Muscle of leg (tissue), 11 donors: ENCODE measurements around the gene ATP4B. TPM values are rescaled to one million over a fixed set of nuclear protein-coding genes. Genes with fewer than 3 reads are reported as not detected.
"Not testable (repeated sequence)": the region's sequence is repeated elsewhere in the genome, so short reads cannot be mapped to it uniquely, and the experiment has no call there.

Experiments used
- DNase-seq: peaks from one replicate; pipeline ENCODE4 v3.0.0; 2013
- H3K27ac ChIP-seq: one replicate; pipeline ENCODE4 v1.5.1; 2013; ENCODE audit warnings: mild to moderate bottlenecking, low read length, control low read depth
- H3K27me3 ChIP-seq: one replicate; pipeline ENCODE4 v1.6.1; 2013; ENCODE audit warnings: low read length; ENCODE audit not compliant: control insufficient read depth, insufficient read depth
- H3K36me3 ChIP-seq: one replicate; pipeline ENCODE4 v1.6.1; 2013; ENCODE audit warnings: low read length; ENCODE audit not compliant: control insufficient read depth, insufficient read depth
- H3K4me1 ChIP-seq: one replicate; pipeline ENCODE4 v1.6.1; 2013; ENCODE audit warnings: low read length; ENCODE audit not compliant: control insufficient read depth, insufficient read depth
- H3K4me3 ChIP-seq: one replicate; pipeline ENCODE4 v1.5.1; 2013; ENCODE audit warnings: low read length, control low read depth
- H3K9me3 ChIP-seq: replicated peaks from 2 replicates; pipeline ENCODE4 v1.6.1; 2013; ENCODE audit warnings: low read depth, low read length; ENCODE audit not compliant: control insufficient read depth
- WGBS: methylation state at CpG from one replicate; pipeline ENCODE4 v1.1.5; 2013; ENCODE audit warnings: missing lambda C conversion rate; ENCODE audit not compliant: insufficient coverage; 5-methylcytosine and 5-hydroxymethylcytosine counted together
- polyA plus RNA-seq, 8 donors: library from polyadenylated mRNA; unstranded; fragments of 120-200 nt; gene quantifications; one replicate each; pipeline versions ENCODE4 v1.2.1 to v1.2.3, GENCODE V29; 2013; ENCODE audit warnings: inconsistent platforms in 1 of 8, low replicate concordance in 1 of 8; ENCODE audit not compliant: insufficient read length in 8 of 8, insufficient read depth in 1 of 8
- total RNA-seq: library from RNA; stranded (reverse); fragments of 120-200 nt; gene quantifications from one replicate; pipeline ENCODE4 v1.2.4, GENCODE V29; 2013

Gene ATP4B
- total and polyA plus RNA-seq, 9 donors = 0.07 to 0.69 (median 0.08) TPM; not detected in 6

- no peak overlapping the region for H3K4me3 ChIP-seq
- DNase-seq = peak; percentile 22
- peaks cover 26% of the 10 kb centered on the region for H3K36me3 ChIP-seq
- peak overlapping the region; percentile 20 for H3K27ac ChIP-seq
- peaks cover 7% of the 10 kb centered on the region for H3K4me1 ChIP-seq
- 77% methylated on average over 12 of the region's 24 CpGs for WGBS
- H3K27me3 ChIP-seq = no peaks in the 10 kb centered on the region
- H3K9me3 ChIP-seq = no peaks in the 10 kb centered on the region
Observed at GRCh38 chr13:113625965-113626721, 31.9 kb downstream of the ATP4B start.

GRCh38 chr13:113624640-113625304 is 33.2 kb downstream of the ATP4B start:
- not testable (repeated sequence) for H3K27ac ChIP-seq, DNase-seq, H3K4me1 ChIP-seq, H3K4me3 ChIP-seq, H3K27me3 ChIP-seq, H3K9me3 ChIP-seq
- WGBS = 94% methylated on average over 14 of the region's 14 CpGs
- H3K36me3 ChIP-seq = peaks cover 26% of the 10 kb centered on the region

DNA sequence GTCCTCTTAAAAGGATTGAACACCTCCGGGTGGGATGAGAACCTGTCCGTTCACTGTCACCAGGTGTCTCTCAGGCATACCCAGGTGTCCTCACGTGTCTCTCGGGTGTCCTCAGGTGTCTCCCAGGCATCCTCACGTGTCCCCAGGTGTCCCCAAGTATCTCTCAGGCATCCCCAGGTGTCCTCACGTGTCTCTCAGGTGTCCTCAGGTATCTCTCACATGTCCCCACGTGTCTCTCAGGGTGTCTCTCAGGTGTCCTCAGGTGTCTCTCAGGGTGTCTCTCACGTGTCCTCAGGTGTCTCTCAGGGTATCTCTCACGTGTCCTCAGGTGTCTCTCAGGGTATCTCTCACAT is 33.8 kb downstream of the ATP4B start:
- 96% methylated on average over 9 of the region's 9 CpGs for WGBS
- peaks cover 7% of the 10 kb centered on the region for H3K4me1 ChIP-seq
- no peaks in the 10 kb centered on the region for H3K9me3 ChIP-seq
- no peaks in the 10 kb centered on the region for H3K27me3 ChIP-seq
- H3K27ac ChIP-seq = no peak overlapping the region
- H3K4me3 ChIP-seq = no peak overlapping the region
- H3K36me3 ChIP-seq = peaks cover 26% of the 10 kb centered on the region
- DNase-seq = no peak

- H3K4me1 ChIP-seq = peaks cover 7% of the 10 kb centered on the region
- whole genome bisulfite sequencing = 94% methylated on average over 15 of the region's 20 CpGs
- H3K36me3 ChIP-seq = peaks cover 22% of the 10 kb centered on the region
- no peaks in the 10 kb centered on the region for H3K9me3 ChIP-seq
- no peak for DNase-seq
- H3K4me3 ChIP-seq = no peak overlapping the region
- no peak overlapping the region for H3K27ac ChIP-seq
- H3K27me3 ChIP-seq = no peaks in the 10 kb centered on the region
Observed at GRCh38 chr13:113623491-113624234, 34.3 kb downstream of the ATP4B start.

DNA sequence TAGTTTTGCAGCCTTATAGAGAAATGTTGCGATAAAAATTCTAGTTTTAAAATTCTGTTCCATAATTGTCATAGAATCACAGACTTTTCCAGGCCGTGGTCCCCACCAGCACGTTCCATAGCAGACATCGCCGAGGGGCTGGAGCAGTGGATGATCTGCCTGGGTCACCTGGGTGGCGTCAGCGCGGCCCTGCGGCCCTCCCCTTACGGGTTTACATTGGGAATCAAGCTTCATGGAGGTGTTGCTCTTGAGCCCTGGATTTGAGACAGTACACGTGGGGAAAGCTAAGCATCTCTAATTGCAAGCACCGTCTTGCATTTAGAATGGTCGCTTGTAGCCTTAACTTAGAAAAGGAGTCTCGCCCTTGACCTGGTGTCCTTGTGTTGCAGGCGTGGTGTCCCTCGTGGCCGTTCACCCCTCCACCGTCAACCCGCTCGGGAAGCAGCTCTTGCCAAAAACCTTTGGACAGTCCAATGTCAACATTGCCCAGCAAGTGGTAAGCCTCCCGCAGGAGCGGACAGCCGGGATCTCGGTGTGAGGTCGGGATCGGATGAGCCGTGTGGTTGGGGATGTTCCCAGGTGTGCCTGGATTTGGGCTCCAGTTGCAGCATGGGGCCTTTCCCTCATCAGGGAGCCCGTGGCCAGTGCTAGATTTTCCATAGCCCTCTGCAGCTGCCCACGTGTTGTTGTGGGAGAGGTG is 35.1 kb downstream of the ATP4B start:
- 94% methylated on average over 23 of the region's 29 CpGs for WGBS
- Histone ChIP-seq H3K36me3 (peaks cover 21% of the 10 kb centered on the region), H3K27ac (no peak overlapping the region), H3K9me3 (no peaks in the 10 kb centered on the region), H3K4me3 (no peak overlapping the region), H3K4me1 (peaks cover 7% of the 10 kb centered on the region), H3K27me3 (no peaks in the 10 kb centered on the region)
- DNase-seq = no peak

DNA sequence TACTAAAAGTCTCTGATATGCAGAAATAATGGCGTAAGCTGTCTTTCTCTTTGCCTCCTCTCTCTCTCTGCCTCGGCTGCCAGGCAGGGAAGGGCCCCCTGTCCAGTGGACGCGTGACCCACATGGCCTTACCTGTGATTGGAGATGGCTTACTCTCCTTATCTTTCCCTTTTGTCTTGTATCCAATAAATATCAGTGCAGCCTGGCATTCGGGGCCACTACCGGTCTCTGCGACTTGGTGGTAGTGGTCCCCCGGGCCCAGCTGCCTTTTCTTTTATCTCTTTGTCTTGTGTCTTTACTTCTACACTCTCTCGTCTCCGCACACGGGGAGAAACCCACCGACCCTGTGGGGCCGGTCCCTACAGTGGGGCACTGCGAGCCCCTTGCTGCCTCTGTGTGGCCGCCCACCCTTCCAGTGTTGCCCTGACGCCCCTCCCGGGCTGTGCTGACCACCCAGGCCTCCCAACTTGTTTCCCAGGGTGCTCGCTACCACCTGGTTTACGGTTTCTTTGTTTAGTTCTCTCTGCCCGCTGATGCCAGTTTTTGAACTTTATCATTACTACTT is 35.9 kb downstream of the ATP4B start:
- Histone ChIP-seq H3K4me1 (peaks cover 11% of the 10 kb centered on the region), H3K36me3 (peaks cover 19% of the 10 kb centered on the region)
- not testable (repeated sequence) for H3K27ac ChIP-seq, H3K4me3 ChIP-seq, H3K27me3 ChIP-seq, DNase-seq, H3K9me3 ChIP-seq
- WGBS = 94% methylated on average over 13 of the region's 20 CpGs

DNA sequence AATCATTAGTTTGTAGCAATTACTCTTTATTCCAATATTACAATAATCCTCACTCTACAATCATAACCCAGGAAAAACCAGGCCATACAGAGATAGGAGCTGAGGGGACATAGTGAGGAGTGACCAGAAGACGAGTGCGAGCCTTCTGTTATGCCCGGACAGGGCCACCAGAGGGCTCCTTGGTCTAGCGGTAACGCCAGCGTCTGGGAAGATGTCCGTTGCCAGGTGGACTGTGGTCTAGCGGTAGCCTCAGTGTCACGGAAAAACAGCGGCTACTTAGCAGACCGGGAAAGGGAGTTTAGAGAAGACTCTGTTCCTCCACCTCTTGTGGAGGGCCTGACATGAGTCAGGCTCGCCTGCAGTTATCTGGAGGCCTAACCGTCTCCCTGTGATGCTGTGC is 36.5 kb downstream of the ATP4B start:
- WGBS = 67% methylated on average over 4 of the region's 13 CpGs
- H3K4me3 ChIP-seq, H3K27me3 ChIP-seq, H3K9me3 ChIP-seq, DNase-seq, H3K27ac ChIP-seq: not testable (repeated sequence)
- Histone ChIP-seq H3K4me1 (peaks cover 15% of the 10 kb centered on the region), H3K36me3 (peaks cover 21% of the 10 kb centered on the region)

DNA sequence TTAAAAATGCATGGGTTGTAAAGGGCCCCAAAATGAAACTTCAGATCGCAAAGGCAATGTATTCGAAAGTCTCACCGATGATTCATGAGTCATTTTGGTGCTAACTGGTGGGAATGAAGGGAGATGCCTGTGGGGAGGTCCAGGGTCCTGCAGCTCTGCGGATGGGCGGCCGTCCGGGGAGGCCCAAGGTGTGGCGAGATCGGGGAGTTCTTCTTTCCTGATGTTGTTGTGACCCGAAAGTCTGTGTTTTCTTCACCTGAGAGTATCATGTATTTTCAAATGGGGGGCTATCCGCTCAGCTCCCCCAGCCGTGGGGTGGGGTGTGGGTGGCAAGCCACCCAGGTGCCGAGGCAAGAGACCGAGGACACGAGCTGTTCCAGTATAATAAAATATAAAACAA is 37.0 kb downstream of the ATP4B start:
- H3K27me3 ChIP-seq = no peaks in the 10 kb centered on the region
- no peak for DNase-seq
- H3K9me3 ChIP-seq = no peaks in the 10 kb centered on the region
- H3K4me3 ChIP-seq = no peak overlapping the region
- no peak overlapping the region for H3K27ac ChIP-seq
- 98% methylated on average over 9 of the region's 15 CpGs for WGBS
- peaks cover 15% of the 10 kb centered on the region for H3K4me1 ChIP-seq
- H3K36me3 ChIP-seq = peaks cover 21% of the 10 kb centered on the region

- no peaks in the 10 kb centered on the region for H3K27me3 ChIP-seq
- H3K4me1 ChIP-seq = peaks cover 8% of the 10 kb centered on the region
- H3K27ac ChIP-seq = no peak overlapping the region
- H3K9me3 ChIP-seq = no peaks in the 10 kb centered on the region
- WGBS = 93% methylated on average over 3 of the region's 15 CpGs
- peaks cover 22% of the 10 kb centered on the region for H3K36me3 ChIP-seq
- DNase-seq = no peak
- no peak overlapping the region for H3K4me3 ChIP-seq
Observed at GRCh38 chr13:113620036-113620796, 37.8 kb downstream of the ATP4B start.
